Activated CD4-positive, alpha-beta T cell treated with anti-CD3 and anti-CD28 coated beads, Interleukin-2, amount 10 ng/mL, durations not matched to agents 7 days and 5 days (primary cell): ENCODE results near the gene SLC9A2. TPM values are rescaled to one million over a fixed set of nuclear protein-coding genes. Genes with fewer than 3 reads are reported as not detected.

ENCODE experiments used
- CTCF ChIA-PET: fragments of 350-600 bp; sonication (Branson Sonifier 250); formaldehyde crosslinking; loops from one replicate; lab custom pipeline; 2021; ENCODE audit warnings: antibody characterized with exemption; lab: Charles Lee
- POLR2A ChIA-PET: fragments of 350-600 bp; sonication (Branson Sonifier 250); formaldehyde crosslinking; loops from one replicate; lab custom pipeline; 2021; ENCODE audit warnings: antibody characterized with exemption; lab: Charles Lee
- DNase-seq: peaks from one replicate; pipeline ENCODE4 v3.0.0-alpha.2; 2020
- H3K27ac Mint-ChIP-seq: one replicate; pipeline ENCODE4 v1.8.0; 2021; ENCODE audit warnings: mild to moderate bottlenecking, moderate library complexity, mixed read lengths
- H3K27me3 Mint-ChIP-seq: one replicate; pipeline ENCODE4 v1.8.0; 2021; ENCODE audit warnings: mixed read lengths
- H3K36me3 Mint-ChIP-seq: one replicate; pipeline ENCODE4 v1.8.0; 2021; ENCODE audit warnings: low read depth, mixed read lengths
- H3K4me1 Mint-ChIP-seq: one replicate; pipeline ENCODE4 v1.8.0; 2021; ENCODE audit warnings: mixed read lengths
- H3K4me3 Mint-ChIP-seq: one replicate; pipeline ENCODE4 v1.8.0; 2021; ENCODE audit warnings: mild to moderate bottlenecking, moderate library complexity, mixed read lengths
- H3K9me3 Mint-ChIP-seq: one replicate; pipeline ENCODE4 v1.8.0; 2021; ENCODE audit warnings: mixed read lengths
- total RNA-seq, 2 experiments: library from RNA; stranded (reverse); gene quantifications; one replicate each; pipeline ENCODE4 v1.2.3, GENCODE V29; 2021

SLC9A2 gene
- total RNA-seq: not detected

DNA sequence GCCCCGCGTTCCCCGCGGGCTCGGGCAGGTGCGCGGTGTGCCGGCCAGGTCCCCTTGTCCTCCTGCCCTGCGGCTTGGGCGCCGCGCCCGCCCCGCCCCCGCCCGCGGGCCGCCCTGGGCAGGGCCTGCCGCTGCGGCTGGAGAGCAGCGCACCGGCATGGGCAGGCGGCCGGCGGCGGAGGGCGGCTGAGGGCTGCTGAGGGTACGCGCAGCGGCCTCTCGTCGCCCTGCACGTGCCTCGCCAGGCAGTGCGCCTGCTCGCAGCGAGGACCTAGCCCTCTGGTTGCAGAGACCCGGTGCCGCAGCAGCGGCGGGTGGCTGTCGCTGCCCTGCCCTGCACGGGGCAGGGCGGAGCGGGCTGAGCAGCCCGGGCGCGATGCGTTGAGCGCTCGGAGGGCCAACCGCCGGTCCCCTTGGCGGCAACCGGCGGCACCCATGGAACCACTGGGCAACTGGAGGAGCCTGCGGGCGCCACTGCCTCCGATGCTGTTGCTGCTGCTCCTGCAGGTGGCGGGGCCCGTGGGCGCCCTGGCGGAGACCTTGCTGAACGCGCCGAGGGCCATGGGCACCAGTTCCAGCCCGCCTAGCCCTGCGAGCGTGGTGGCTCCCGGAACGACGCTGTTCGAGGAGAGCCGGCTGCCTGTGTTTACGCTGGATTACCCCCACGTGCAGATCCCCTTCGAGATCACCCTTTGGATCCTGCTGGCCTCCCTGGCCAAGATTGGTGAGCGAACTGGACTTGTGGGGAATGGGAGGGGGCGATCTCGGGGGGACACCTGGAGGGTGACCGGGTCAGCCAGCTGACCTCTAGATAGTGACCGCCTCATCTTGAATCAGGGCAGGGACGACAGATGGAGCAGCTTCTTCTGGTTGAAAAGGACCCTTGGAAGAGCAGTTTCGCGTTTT is at the start of gene SLC9A2:
TSS of gene SLC9A2 (plus strand) at position 140 of the 906 bp plus-strand sequence. CDS start at position 436, 296 bp downstream.
- peaks cover 68% of the 10 kb centered on the region for H3K27me3 Mint-ChIP-seq
- ChIA-PET CTCF (no interaction called here), POLR2A (no interaction called here)
- no peaks in the 10 kb centered on the region for H3K9me3 Mint-ChIP-seq
- no peak for DNase-seq
- peaks cover 14% of the 10 kb centered on the region for H3K4me1 Mint-ChIP-seq
- peak within 1 kb of the TSS; percentile 33 for H3K4me3 Mint-ChIP-seq
- H3K27ac Mint-ChIP-seq: no peak within 1 kb of the TSS
- no peaks in the 10 kb centered on the region for H3K36me3 Mint-ChIP-seq

DNA sequence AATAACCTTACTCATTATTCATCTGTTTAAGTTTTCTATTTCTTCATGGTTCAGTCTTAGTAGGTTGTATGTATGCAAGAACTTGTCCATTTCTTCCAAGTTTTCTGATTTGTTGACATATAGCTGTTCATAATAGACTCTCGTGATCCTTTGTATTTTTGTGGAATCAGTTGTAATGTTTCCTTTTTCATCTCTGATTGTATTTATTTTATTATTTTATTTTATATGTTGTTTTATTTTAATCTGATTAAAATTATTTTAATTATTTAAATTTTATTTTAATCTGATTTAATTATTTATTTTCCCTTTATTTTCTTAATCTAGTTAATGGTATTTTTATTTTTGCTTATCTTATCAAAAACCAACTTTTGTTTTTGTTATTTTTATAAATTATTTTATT is 43.5 kb upstream of the SLC9A2 start:
- CTCF ChIA-PET: interaction anchor here (0.6 kb wide), 1 partner anchor 20 kb away, joined by 3 read pairs; no protein-coding TSS in a partner anchor

GRCh38 chr2:102578376-102578775 is 41.0 kb upstream of the SLC9A2 start:
- Mint-ChIP-seq H3K4me1 (peaks cover 8% of the 10 kb centered on the region), H3K27me3 (peaks cover 30% of the 10 kb centered on the region), H3K36me3 (peaks cover 5% of the 10 kb centered on the region), H3K4me3 (no peak overlapping the region), H3K9me3 (peaks cover 10% of the 10 kb centered on the region), H3K27ac (no peak overlapping the region)
- ChIA-PET CTCF (interaction anchor here (1.0 kb wide), 1 partner anchor 27 kb away, joined by 3 read pairs; no protein-coding TSS in a partner anchor), POLR2A (no interaction called here)
- DNase-seq: no peak

More for the DNA sequence above, 43.5 kb upstream of the SLC9A2 start:
- Mint-ChIP-seq H3K9me3 (peaks cover 4% of the 10 kb centered on the region), H3K4me3 (no peak overlapping the region), H3K27ac (no peak overlapping the region), H3K4me1 (no peaks in the 10 kb centered on the region), H3K27me3 (peaks cover 28% of the 10 kb centered on the region), H3K36me3 (peaks cover 4% of the 10 kb centered on the region)
- POLR2A ChIA-PET: no interaction called here
- no peak for DNase-seq

GRCh38 chr2:102581911-102582310 is 37.4 kb upstream of the SLC9A2 start:
- Mint-ChIP-seq H3K27me3 (peaks cover 22% of the 10 kb centered on the region), H3K9me3 (peaks cover 14% of the 10 kb centered on the region), H3K36me3 (peaks cover 5% of the 10 kb centered on the region), H3K4me1 (peaks cover 8% of the 10 kb centered on the region), H3K4me3 (peak overlapping the region; percentile 37), H3K27ac (no peak overlapping the region)
- ChIA-PET CTCF (no interaction called here), POLR2A (no interaction called here)
- DNase-seq: no peak

DNA sequence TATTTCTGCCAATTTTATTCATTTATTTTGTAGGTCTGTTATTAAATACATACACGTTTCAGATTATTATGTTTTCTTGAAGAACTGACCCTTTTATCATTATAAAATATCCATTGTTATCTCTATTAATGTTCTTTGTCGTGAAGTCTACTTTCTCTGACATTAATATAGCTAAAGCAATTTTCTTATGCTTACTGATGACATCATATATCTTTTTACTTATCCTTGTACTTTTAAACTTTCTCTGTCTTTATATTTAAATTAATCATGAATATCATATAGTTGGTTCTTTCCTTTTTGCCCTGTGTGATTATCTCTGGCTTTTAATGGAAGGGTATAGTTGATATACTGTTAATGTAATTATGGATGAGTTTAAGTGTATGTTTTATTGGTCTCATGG is 36.5 kb upstream of the SLC9A2 start:
- H3K4me3 Mint-ChIP-seq: no peak overlapping the region
- peaks cover 8% of the 10 kb centered on the region for H3K4me1 Mint-ChIP-seq
- peaks cover 20% of the 10 kb centered on the region for H3K27me3 Mint-ChIP-seq
- CTCF ChIA-PET: no interaction called here
- H3K36me3 Mint-ChIP-seq: peaks cover 5% of the 10 kb centered on the region
- peaks cover 14% of the 10 kb centered on the region for H3K9me3 Mint-ChIP-seq
- DNase-seq: no peak
- POLR2A ChIA-PET: no interaction called here
- no peak overlapping the region for H3K27ac Mint-ChIP-seq

DNA sequence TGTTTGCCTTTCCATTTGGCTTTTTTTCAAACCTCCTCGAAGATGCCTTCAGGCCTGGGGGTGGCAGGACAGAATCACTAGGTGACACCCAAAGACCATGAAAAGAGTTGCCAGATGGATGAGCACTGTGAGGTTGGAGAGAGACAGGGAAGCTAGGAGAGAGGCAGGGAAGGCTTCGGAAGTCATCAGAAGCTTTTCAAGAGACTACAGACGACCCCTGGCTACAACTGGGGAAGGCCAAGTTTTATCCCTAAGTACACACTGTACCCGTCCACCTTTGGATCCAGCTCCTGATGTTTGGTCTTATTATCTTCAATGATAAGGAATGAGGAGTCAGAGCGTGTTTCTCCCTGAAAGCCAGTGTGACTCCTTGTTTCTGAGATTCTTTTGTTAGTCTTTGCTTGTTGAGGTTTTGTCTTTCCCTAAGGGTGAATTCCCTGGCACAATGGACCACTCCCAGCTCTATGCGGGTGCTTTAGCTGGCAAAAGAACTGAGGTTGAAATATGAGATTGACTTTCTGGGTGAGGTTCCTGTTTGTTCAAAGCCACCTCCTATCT is 33.4 kb upstream of the SLC9A2 start:
- Mint-ChIP-seq H3K27ac (no peak overlapping the region), H3K27me3 (peaks cover 18% of the 10 kb centered on the region)
- CTCF ChIA-PET: no interaction called here

DNA sequence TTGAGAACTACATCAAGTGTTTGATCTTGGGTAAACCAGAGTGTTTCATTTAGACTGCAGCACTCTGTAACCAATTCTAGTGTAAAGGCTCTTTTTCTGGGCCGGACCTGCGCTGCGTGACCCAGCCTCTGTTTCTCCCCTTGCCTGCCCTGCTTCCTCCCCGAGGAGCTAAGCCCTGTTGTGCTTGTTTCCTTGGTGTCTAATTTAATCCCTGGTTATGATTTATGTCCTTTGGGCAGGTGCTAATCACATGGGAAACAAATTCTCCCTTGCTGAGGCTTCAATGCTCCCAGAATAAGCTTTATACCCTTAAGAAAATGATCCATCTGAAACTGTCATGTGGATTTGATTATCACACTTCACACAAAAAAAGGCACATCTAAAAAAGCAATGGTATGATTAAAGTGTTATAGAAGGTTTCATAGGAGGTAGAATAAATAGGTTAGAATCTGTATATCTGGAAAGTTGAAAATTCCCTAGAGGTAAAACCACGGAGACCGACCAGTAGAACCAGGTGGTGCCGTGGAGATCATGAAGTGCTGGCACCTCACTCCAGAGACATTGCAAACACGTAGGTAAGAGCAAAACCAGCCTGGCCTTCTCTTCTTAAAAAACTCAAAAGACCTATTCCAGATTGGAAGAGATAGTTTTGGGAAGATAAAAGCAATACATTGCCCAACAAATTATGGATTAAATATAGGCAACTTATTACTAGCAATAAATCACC is 31.0 kb upstream of the SLC9A2 start:
- peaks cover 13% of the 10 kb centered on the region for H3K27me3 Mint-ChIP-seq
- no peak overlapping the region for H3K27ac Mint-ChIP-seq
- H3K36me3 Mint-ChIP-seq: no peaks in the 10 kb centered on the region
- POLR2A ChIA-PET: no interaction called here
- peaks cover 3% of the 10 kb centered on the region for H3K9me3 Mint-ChIP-seq
- H3K4me1 Mint-ChIP-seq: no peaks in the 10 kb centered on the region
- CTCF ChIA-PET: no interaction called here
- DNase-seq: no peak
- no peak overlapping the region for H3K4me3 Mint-ChIP-seq

More for the DNA sequence above, 33.4 kb upstream of the SLC9A2 start:
- H3K4me3 Mint-ChIP-seq: no peak overlapping the region
- DNase-seq: no peak
- H3K36me3 Mint-ChIP-seq: peaks cover under 1% of the 10 kb centered on the region
- POLR2A ChIA-PET: no interaction called here
- H3K9me3 Mint-ChIP-seq: peaks cover 10% of the 10 kb centered on the region
- H3K4me1 Mint-ChIP-seq: peaks cover 8% of the 10 kb centered on the region

- Mint-ChIP-seq H3K4me3 (no peak overlapping the region), H3K27me3 (peaks cover 12% of the 10 kb centered on the region), H3K27ac (no peak overlapping the region), H3K9me3 (no peaks in the 10 kb centered on the region), H3K36me3 (no peaks in the 10 kb centered on the region), H3K4me1 (no peaks in the 10 kb centered on the region)
- POLR2A ChIA-PET: no interaction called here
- no peak for DNase-seq
- CTCF ChIA-PET: no interaction called here
These were observed 29.9 kb upstream of the SLC9A2 start for GRCh38 chr2:102589444-102589843.

GRCh38 chr2:102591491-102592045 is 27.8 kb upstream of the SLC9A2 start:
- Mint-ChIP-seq H3K27me3 (peaks cover 14% of the 10 kb centered on the region), H3K9me3 (no peaks in the 10 kb centered on the region), H3K36me3 (no peaks in the 10 kb centered on the region), H3K27ac (no peak overlapping the region), H3K4me1 (no peaks in the 10 kb centered on the region), H3K4me3 (no peak overlapping the region)
- POLR2A ChIA-PET: no interaction called here
- CTCF ChIA-PET: no interaction called here
- no peak for DNase-seq

DNA sequence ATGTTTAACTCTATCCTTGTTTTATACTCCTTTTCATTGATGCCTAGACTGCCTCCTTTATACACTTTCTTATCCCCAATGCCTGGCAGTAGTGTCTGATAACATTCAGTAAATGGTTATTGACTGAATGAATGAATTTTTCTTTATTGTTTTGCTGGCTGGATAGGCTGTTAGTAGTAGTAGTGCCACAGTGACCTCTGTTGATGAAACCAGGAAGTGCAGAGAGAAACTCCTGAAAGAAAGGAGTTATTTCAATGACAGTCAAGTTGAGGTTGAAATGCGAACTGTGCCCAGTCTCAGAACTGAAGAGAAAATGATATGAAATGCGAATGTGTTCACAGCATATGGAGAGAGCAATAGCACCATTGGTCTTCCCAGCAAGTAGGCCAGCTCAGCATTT is 26.8 kb upstream of the SLC9A2 start:
- ChIA-PET POLR2A (no interaction called here), CTCF (interaction anchor here (0.6 kb wide), 1 partner anchor 85 kb away, joined by 3 read pairs; no protein-coding TSS in a partner anchor)
- H3K9me3 Mint-ChIP-seq: no peaks in the 10 kb centered on the region
- H3K4me3 Mint-ChIP-seq: no peak overlapping the region
- H3K36me3 Mint-ChIP-seq: no peaks in the 10 kb centered on the region
- DNase-seq: peak; percentile 24
- no peaks in the 10 kb centered on the region for H3K4me1 Mint-ChIP-seq
- H3K27me3 Mint-ChIP-seq: peaks cover 14% of the 10 kb centered on the region
- no peak overlapping the region for H3K27ac Mint-ChIP-seq

- no peak overlapping the region for H3K27ac Mint-ChIP-seq
- POLR2A ChIA-PET: no interaction called here
- CTCF ChIA-PET: interaction anchor here (0.6 kb wide), 1 partner anchor 86 kb away, joined by 3 read pairs; no protein-coding TSS in a partner anchor
- H3K9me3 Mint-ChIP-seq: no peaks in the 10 kb centered on the region
- H3K4me1 Mint-ChIP-seq: no peaks in the 10 kb centered on the region
- no peak for DNase-seq
- no peaks in the 10 kb centered on the region for H3K36me3 Mint-ChIP-seq
- H3K4me3 Mint-ChIP-seq: no peak overlapping the region
- peaks cover 15% of the 10 kb centered on the region for H3K27me3 Mint-ChIP-seq
These were observed 25.8 kb upstream of the SLC9A2 start for GRCh38 chr2:102593516-102593915.

- H3K27me3 Mint-ChIP-seq: peaks cover 17% of the 10 kb centered on the region
- no peaks in the 10 kb centered on the region for H3K4me1 Mint-ChIP-seq
- DNase-seq: no peak
- POLR2A ChIA-PET: no interaction called here
- H3K4me3 Mint-ChIP-seq: no peak overlapping the region
- H3K27ac Mint-ChIP-seq: no peak overlapping the region
- H3K9me3 Mint-ChIP-seq: no peaks in the 10 kb centered on the region
- H3K36me3 Mint-ChIP-seq: no peaks in the 10 kb centered on the region
- CTCF ChIA-PET: interaction anchor here (1.0 kb wide), 1 partner anchor 11 kb away, joined by 3 read pairs; no protein-coding TSS in a partner anchor
These were observed 24.8 kb upstream of the SLC9A2 start for GRCh38 chr2:102594445-102595016.
